Measurements from ENCODE around the gene ASPSCR1. TPM values are rescaled to one million over a fixed set of nuclear protein-coding genes. Genes with fewer than 3 reads are reported as not detected.

Gene ASPSCR1
- total and polyA plus RNA-seq, 4 experiments from 2014 or later = 25.1 to 40.6 (median 38.6) TPM

- no peak for DNase-seq
- Mint-ChIP-seq H3K36me3 (peaks cover 0 to 6% of the 10 kb centered on the region in 2 donors), H3K27me3 (no peaks in the 10 kb centered on the region), H3K27ac (peak overlapping the region in 1 of 7 donors; percentile 59), H3K4me1 (peaks cover 13 to 36% (median 18%) of the 10 kb centered on the region in 4 donors), H3K4me3 (peak overlapping the region in 1 of 8 donors; percentile 25), H3K9me3 (no peaks in the 10 kb centered on the region)
- Histone ChIP-seq H3K4me3 (ENCODE audit: low read length in 2 of 2) (no peak overlapping the region), H3K27me3 (ENCODE audit: insufficient read depth, low read length) (no peaks in the 10 kb centered on the region), H3K27ac (ENCODE audit: low read depth, low read length) (no peak overlapping the region), H3K4me1 (ENCODE audit: insufficient read depth, low read length) (peaks cover 19% of the 10 kb centered on the region), H3K9me3 (ENCODE audit: control insufficient read depth in 1 of 2, low read length in 2 of 2) (no peaks in the 10 kb centered on the region), H3K36me3 (ENCODE audit: insufficient read depth, low read length) (no peaks in the 10 kb centered on the region)
- intact Hi-C loops (cut with micrococcal nuclease) = loop anchor here (5.0 to 10.0 kb wide), 3 partner anchors 77 to 375 kb away; partner anchors contain the start of genes HEXD, NOTUM and OGFOD3
- ChIA-PET CTCF (ENCODE audit: partially characterized antibody) (interaction anchor here (0.7 to 1.4 kb wide), 4 partner anchors 9 to 80 kb away, joined by 3 to 5 read pairs (median 3); partner anchors contain the start of gene LRRC45), POLR2A (ENCODE audit: partially characterized antibody) (interaction anchor here (1.0 kb wide), 1 partner anchor 62 kb away, joined by 3 read pairs; no protein-coding TSS in a partner anchor)
Observed at GRCh38 chr17:82039695-82040299, 62.4 kb downstream of the ASPSCR1 start.

DNA sequence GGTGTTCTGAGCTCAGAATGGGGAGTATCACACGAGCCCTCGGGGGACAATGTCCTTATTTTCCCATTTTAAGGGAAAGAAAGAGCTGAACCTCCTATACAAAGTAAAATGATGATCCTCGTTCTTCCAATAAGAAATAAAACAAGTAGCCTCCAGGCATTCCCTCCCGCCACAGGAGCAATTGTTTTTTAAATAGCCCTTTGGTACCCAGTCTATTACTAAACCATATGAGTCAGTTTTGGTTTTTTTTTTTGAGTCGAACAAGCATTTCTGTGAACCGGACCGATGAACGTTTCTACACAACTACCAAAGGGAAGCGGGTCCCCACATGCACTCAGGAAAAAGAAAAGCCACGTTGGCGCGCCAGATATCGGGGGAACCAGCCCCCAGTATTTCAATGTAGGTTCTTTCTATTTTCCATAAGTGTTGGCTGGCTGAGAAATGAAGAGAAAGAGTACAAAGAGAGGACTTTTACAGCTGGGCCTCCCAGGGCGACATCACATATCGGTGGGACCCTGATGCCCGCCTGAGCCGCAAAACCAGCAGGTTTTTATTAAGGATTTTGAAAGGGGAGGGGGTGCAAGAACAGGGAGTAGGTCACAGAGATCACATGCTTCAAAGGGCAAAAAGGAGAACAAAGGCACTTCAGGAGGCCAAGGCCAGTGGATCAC, 63.9 kb downstream of the ASPSCR1 start:
- Mint-ChIP-seq H3K4me1 (peaks cover 9 to 22% (median 12%) of the 10 kb centered on the region in 4 donors), H3K27ac (no peak overlapping the region), H3K36me3 (peaks cover 0 to 1% of the 10 kb centered on the region in 2 donors), H3K9me3 (no peaks in the 10 kb centered on the region), H3K4me3 (no peak overlapping the region), H3K27me3 (no peaks in the 10 kb centered on the region)
- Histone ChIP-seq H3K4me3 (ENCODE audit: low read length in 2 of 2) (no peak overlapping the region), H3K27me3 (ENCODE audit: insufficient read depth, low read length) (no peaks in the 10 kb centered on the region), H3K27ac (ENCODE audit: low read depth, low read length) (no peak overlapping the region), H3K9me3 (ENCODE audit: control insufficient read depth in 1 of 2, low read length in 2 of 2) (no peaks in the 10 kb centered on the region), H3K4me1 (ENCODE audit: insufficient read depth, low read length) (peaks cover 11% of the 10 kb centered on the region), H3K36me3 (ENCODE audit: insufficient read depth, low read length) (no peaks in the 10 kb centered on the region)
- CTCF ChIA-PET (ENCODE audit: partially characterized antibody) = interaction anchor here (1.3 kb wide), 1 partner anchor 82 kb away, joined by 3 read pairs; no protein-coding TSS in a partner anchor
- POLR2A ChIA-PET (ENCODE audit: partially characterized antibody) = no interaction called here
- intact Hi-C loops (cut with micrococcal nuclease) = no loop called here
- DNase-seq = no peak

DNA sequence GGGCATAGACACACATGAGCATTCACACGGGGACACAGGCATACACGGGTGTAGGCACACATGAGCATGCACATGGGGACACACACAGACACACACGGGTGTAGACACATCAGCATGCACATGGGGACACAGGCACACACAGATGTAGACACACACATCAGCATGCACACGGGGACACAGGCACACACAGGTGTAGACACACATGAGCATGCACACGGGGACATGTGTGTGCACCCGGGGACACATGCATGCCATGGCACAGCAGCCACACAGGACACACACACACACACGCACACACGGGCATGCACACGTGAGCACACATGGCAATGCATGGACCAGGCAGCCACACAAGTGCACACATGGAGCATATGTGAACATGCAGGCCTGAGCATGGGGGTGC, 65.2 kb downstream of the ASPSCR1 start:
- Mint-ChIP-seq H3K27ac (no peak overlapping the region), H3K9me3 (no peaks in the 10 kb centered on the region), H3K4me1 (peaks cover 7 to 14% (median 11%) of the 10 kb centered on the region in 4 donors), H3K4me3 (no peak overlapping the region), H3K36me3 (peaks cover 3 to 7% of the 10 kb centered on the region in 2 donors), H3K27me3 (no peaks in the 10 kb centered on the region)
- Histone ChIP-seq H3K9me3 (ENCODE audit: control insufficient read depth in 1 of 2, low read length in 2 of 2) (no peaks in the 10 kb centered on the region), H3K4me3 (ENCODE audit: low read length in 2 of 2) (no peak overlapping the region), H3K27me3 (ENCODE audit: insufficient read depth, low read length) (no peaks in the 10 kb centered on the region), H3K36me3 (ENCODE audit: insufficient read depth, low read length) (no peaks in the 10 kb centered on the region), H3K4me1 (ENCODE audit: insufficient read depth, low read length) (peaks cover 5% of the 10 kb centered on the region), H3K27ac (ENCODE audit: low read depth, low read length) (no peak overlapping the region)
- ChIA-PET POLR2A (ENCODE audit: partially characterized antibody) (interaction anchor here (1.4 kb wide), 1 partner anchor 23 kb away, joined by 5 read pairs; the partner anchor contains the start of gene DUS1L), CTCF (ENCODE audit: partially characterized antibody) (no interaction called here)
- no peak for DNase-seq
- intact Hi-C loops (cut with micrococcal nuclease) = no loop called here

DNA sequence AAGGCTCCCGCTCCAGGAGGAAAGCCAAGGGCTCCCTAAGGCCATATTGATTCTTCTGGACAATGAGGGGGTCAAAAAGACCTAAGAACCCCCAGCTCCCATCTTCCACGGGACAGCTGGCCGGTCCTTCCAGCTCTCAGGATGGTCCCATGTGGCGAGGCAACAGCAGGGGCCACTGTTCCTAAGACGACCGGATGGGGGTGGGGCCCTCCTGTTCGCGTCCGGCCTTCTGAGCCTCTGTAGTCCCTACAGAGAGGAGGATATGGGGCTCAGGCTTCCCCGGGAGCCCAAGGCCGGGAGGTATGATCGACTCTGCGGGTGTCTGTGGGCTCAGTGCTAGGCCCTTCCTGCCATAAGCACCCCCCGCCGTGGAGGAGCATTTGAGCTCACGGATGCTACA, 66.1 kb downstream of the ASPSCR1 start:
- Mint-ChIP-seq H3K27ac (no peak overlapping the region), H3K4me3 (no peak overlapping the region), H3K4me1 (peaks cover 3 to 10% (median 7%) of the 10 kb centered on the region in 4 donors), H3K9me3 (no peaks in the 10 kb centered on the region), H3K27me3 (no peaks in the 10 kb centered on the region), H3K36me3 (peaks cover 3 to 9% of the 10 kb centered on the region in 2 donors)
- H3K9me3 ChIP-seq (ENCODE audit: control insufficient read depth in 1 of 2, low read length in 2 of 2) = no peaks in the 10 kb centered on the region
- no peaks in the 10 kb centered on the region for H3K27me3 ChIP-seq (ENCODE audit: insufficient read depth, low read length)
- no peaks in the 10 kb centered on the region for H3K36me3 ChIP-seq (ENCODE audit: insufficient read depth, low read length)
- intact Hi-C loops (cut with micrococcal nuclease) = no loop called here
- ChIA-PET POLR2A (ENCODE audit: partially characterized antibody) (interaction anchor here (1.4 kb wide), 1 partner anchor 22 kb away, joined by 5 read pairs; the partner anchor contains the start of gene DUS1L), CTCF (ENCODE audit: partially characterized antibody) (interaction anchor here (1.1 kb wide), 1 partner anchor 8 kb away, joined by 3 read pairs; no protein-coding TSS in a partner anchor)
- no peak overlapping the region for H3K4me3 ChIP-seq (ENCODE audit: low read length in 2 of 2)
- no peak for DNase-seq
- H3K4me1 ChIP-seq (ENCODE audit: insufficient read depth, low read length) = no peaks in the 10 kb centered on the region
- no peak overlapping the region for H3K27ac ChIP-seq (ENCODE audit: low read depth, low read length)

DNA sequence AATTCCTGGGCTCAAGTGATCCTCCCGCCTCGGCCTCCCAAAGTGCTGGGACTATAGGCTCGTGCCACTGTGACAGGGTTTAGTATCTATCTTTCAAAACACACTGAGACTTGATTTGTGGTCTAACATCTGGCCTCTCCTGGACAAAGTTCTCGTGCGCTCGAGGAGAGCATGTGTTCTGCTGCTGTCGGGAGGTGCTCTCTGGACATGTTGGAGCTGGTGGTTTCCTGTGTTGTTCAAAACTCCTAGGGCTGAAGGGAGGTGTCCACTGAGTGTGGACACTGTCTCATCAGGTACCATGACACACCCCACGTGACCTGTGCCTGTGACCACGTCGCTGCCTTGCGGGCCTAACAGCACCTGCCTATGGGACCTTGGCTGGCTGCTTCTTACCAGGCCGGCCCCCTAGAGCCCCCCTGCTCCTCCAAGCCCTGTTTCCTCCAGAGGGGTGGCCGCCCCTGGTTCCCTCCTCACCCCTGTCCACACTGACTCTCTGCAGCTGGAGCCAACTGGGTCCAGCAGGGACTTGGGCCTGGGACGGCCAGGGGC, 68.6 kb downstream of the ASPSCR1 start:
- H3K27me3 Mint-ChIP-seq = no peaks in the 10 kb centered on the region
- POLR2A ChIA-PET (ENCODE audit: partially characterized antibody) = no interaction called here
- H3K4me3 Mint-ChIP-seq = no peak overlapping the region
- H3K27ac Mint-ChIP-seq = no peak overlapping the region
- CTCF ChIA-PET (ENCODE audit: partially characterized antibody) = no interaction called here
- H3K27ac ChIP-seq (ENCODE audit: low read depth, low read length) = no peak overlapping the region
- no peak for DNase-seq
- H3K27me3 ChIP-seq (ENCODE audit: insufficient read depth, low read length) = no peaks in the 10 kb centered on the region
- peaks cover 12% of the 10 kb centered on the region for H3K4me1 ChIP-seq (ENCODE audit: insufficient read depth, low read length)
- H3K36me3 Mint-ChIP-seq = peaks cover 3 to 11% of the 10 kb centered on the region in 2 donors
- H3K4me1 Mint-ChIP-seq = peaks cover 2 to 14% (median 6%) of the 10 kb centered on the region in 4 donors
- no peaks in the 10 kb centered on the region for H3K9me3 Mint-ChIP-seq
- H3K9me3 ChIP-seq (ENCODE audit: control insufficient read depth in 1 of 2, low read length in 2 of 2) = no peaks in the 10 kb centered on the region
- no peaks in the 10 kb centered on the region for H3K36me3 ChIP-seq (ENCODE audit: insufficient read depth, low read length)
- intact Hi-C loops (cut with micrococcal nuclease) = no loop called here
- no peak overlapping the region for H3K4me3 ChIP-seq (ENCODE audit: low read length in 2 of 2)

GRCh38 chr17:82046903-82047302, 69.5 kb downstream of the ASPSCR1 start:
- Mint-ChIP-seq H3K36me3 (peaks cover 3 to 11% of the 10 kb centered on the region in 2 donors), H3K27ac (no peak overlapping the region), H3K4me3 (peak overlapping the region in 1 of 8 donors; percentile 57), H3K9me3 (no peaks in the 10 kb centered on the region), H3K27me3 (no peaks in the 10 kb centered on the region), H3K4me1 (peaks cover 2 to 14% (median 6%) of the 10 kb centered on the region in 4 donors)
- Histone ChIP-seq H3K27me3 (ENCODE audit: insufficient read depth, low read length) (no peaks in the 10 kb centered on the region), H3K4me3 (ENCODE audit: low read length in 2 of 2) (no peak overlapping the region), H3K9me3 (ENCODE audit: control insufficient read depth in 1 of 2, low read length in 2 of 2) (no peaks in the 10 kb centered on the region), H3K27ac (ENCODE audit: low read depth, low read length) (no peak overlapping the region), H3K36me3 (ENCODE audit: insufficient read depth, low read length) (no peaks in the 10 kb centered on the region), H3K4me1 (ENCODE audit: insufficient read depth, low read length) (peaks cover 12% of the 10 kb centered on the region)
- ChIA-PET CTCF (ENCODE audit: partially characterized antibody) (no interaction called here), POLR2A (ENCODE audit: partially characterized antibody) (no interaction called here)
- no peak for DNase-seq
- intact Hi-C loops (cut with micrococcal nuclease) = no loop called here

DNA sequence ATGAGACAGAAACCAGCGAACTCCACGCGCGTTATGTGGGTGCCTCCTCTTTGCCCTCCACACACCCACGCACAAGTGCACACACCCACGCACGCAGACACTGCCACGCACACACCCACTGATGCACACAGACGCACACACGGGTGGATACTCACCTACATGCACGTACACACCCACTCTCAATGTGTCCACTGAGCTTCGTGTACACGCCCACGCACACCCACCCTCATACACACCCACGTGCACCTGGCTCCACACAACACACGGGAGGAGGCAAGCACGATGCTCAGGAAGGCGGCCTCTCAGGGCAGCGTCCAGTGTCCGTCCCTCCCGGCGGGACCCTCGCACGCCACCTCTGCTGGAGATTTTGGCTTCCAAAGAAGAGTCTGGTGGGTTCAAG, 70.0 kb downstream of the ASPSCR1 start:
- Mint-ChIP-seq H3K4me1 (peaks cover 2 to 14% (median 6%) of the 10 kb centered on the region in 4 donors), H3K4me3 (peak overlapping the region in 3 of 8 donors; percentile 50 to 59 (median 52)), H3K27ac (peak overlapping the region in 3 of 7 donors; percentile 23 to 54 (median 29)), H3K9me3 (peaks cover 0 to 2% (median 0%) of the 10 kb centered on the region in 8 donors), H3K36me3 (peaks cover 3 to 11% of the 10 kb centered on the region in 2 donors), H3K27me3 (no peaks in the 10 kb centered on the region)
- no peak overlapping the region for H3K4me3 ChIP-seq (ENCODE audit: low read length in 2 of 2)
- H3K4me1 ChIP-seq (ENCODE audit: insufficient read depth, low read length) = peaks cover 14% of the 10 kb centered on the region
- DNase-seq = no peak
- intact Hi-C loops (cut with micrococcal nuclease) = no loop called here
- ChIA-PET CTCF (ENCODE audit: partially characterized antibody) (no interaction called here), POLR2A (ENCODE audit: partially characterized antibody) (no interaction called here)
- H3K27ac ChIP-seq (ENCODE audit: low read depth, low read length) = no peak overlapping the region
- no peaks in the 10 kb centered on the region for H3K36me3 ChIP-seq (ENCODE audit: insufficient read depth, low read length)
- no peaks in the 10 kb centered on the region for H3K9me3 ChIP-seq (ENCODE audit: control insufficient read depth in 1 of 2, low read length in 2 of 2)
- H3K27me3 ChIP-seq (ENCODE audit: insufficient read depth, low read length) = no peaks in the 10 kb centered on the region
